ACHN (cell line): Measurements from ENCODE around the gene TBC1D1.
"Not testable (repeated sequence)": the region's sequence is repeated elsewhere in the genome, so short reads cannot be mapped to it uniquely, and the experiment has no call there.

Source experiments
- DNase-seq: peaks from one replicate; pipeline ENCODE4 v3.0.0-alpha.2; 2015
- in situ Hi-C: cut with HindIII; loops from 2 replicates; pipeline ENCODE4 v1.10.0; 2017; ENCODE audit warnings: low sequenced_read_pairs, low pct_ligation_motif_present, low pct_unique_long_range_greater_than_20kb

TBC1D1 gene

DNA sequence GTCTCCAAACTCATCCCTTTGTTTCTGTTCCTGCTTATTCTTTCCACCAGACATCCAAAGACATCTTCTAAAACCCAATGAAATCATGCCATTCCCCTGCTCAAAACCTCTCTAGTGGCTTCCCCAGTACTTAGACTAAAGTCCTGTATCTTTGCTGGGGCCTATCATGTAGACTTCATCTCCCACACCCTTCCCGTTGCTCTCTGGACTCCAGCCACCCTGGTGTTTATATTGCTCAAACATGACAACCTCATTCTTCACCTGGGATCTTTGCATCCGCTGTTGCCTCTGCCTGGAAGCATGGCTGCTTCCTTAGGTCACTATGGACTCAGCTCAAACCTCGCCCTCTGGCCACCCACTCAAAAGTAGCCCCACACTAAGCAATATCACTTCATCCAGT lies 23.7 kb downstream of the TBC1D1 start:
- in situ Hi-C loops, result no loop called here

DNA sequence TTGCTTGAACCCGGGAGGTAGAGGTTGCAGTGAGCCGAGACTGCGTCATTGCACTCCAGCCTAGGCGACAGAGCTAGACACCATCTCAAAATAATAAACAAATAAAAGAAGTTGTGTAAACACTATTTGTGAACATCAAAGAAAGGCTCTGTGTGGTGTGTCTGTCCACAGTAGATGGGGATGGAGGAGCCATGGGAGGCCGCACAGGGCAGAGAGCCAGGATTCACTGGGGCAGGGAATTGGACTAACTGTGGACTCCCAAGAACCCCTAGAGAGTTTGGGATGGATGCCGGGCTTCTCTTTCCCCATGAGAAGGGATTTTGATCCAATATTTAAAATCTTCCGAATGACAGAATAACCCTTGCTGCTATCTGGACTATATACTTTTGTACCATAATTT lies 26.5 kb downstream of the TBC1D1 start:
- in situ Hi-C loops, result no loop called here
- DNase-seq, result no peak

More for the DNA sequence above, 23.7 kb downstream of the TBC1D1 start:
- no peak for DNase-seq

GRCh38 chr4:37918653-37919052 lies 27.8 kb downstream of the TBC1D1 start:
- in situ Hi-C loops, result no loop called here
- no peak for DNase-seq

- in situ Hi-C loops, result no loop called here
- no peak for DNase-seq
Observed at GRCh38 chr4:37922328-37922727, 31.4 kb downstream of the TBC1D1 start.

- in situ Hi-C loops, DNase-seq: not testable (repeated sequence)
Observed at GRCh38 chr4:37923089-37923488, 32.2 kb downstream of the TBC1D1 start.

GRCh38 chr4:37924946-37925345 lies 34.1 kb downstream of the TBC1D1 start:
- in situ Hi-C loops, result no loop called here
- no peak for DNase-seq

DNA sequence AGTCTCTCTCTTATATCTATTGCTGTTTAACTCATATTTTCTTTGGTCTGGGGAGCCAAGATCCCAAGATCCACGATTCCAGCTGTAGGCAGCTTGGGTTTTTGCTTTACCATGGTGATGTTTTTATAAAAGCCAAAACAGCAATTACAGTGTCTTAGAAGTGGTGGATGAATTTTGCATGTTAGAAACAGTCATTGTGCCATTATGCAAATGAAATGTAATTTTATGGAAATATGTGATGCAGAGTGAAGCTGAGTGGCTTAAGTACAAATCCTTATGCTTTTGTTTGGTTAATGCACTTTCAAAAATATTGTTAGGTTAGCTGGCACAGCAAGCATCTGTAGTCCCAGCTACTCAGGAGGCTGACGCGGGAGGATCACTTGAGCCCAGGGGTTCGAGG lies 36.5 kb downstream of the TBC1D1 start:
- DNase-seq, result no peak
- in situ Hi-C loops, result no loop called here

- DNase-seq, result no peak
- in situ Hi-C loops, result no loop called here
Observed at GRCh38 chr4:37928426-37929416, 37.8 kb downstream of the TBC1D1 start.

DNA sequence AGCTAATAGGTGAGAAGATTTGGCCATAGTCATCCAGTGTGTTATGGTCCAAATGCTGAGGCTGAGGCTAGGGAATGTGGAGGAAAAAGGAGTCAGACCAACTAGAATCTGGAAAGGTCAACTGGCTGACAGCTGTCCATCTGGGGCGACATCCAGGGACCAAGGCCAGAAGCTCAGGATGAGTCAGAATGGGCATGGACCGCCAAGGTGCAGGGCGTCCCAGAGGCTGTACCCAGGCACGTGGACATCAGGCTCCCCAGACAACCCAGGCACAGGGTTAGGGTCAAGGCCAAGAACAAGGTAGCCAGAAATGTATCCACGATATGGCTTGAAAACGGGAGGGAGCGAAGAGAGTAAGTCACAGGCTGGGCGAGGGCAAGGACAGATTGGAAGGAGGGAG lies 43.2 kb downstream of the TBC1D1 start:
- no peak for DNase-seq
- in situ Hi-C loops, result no loop called here

- DNase-seq, result no peak
- in situ Hi-C loops, result no loop called here
Observed at GRCh38 chr4:37934609-37935008, 43.7 kb downstream of the TBC1D1 start.

GRCh38 chr4:37935026-37935425 lies 44.1 kb downstream of the TBC1D1 start:
- in situ Hi-C loops, result no loop called here
- no peak for DNase-seq

- in situ Hi-C loops, result no loop called here
- no peak for DNase-seq
Observed at GRCh38 chr4:37936889-37937498, 46.1 kb downstream of the TBC1D1 start.

- in situ Hi-C loops, result no loop called here
Observed at GRCh38 chr4:37938208-37938607, 47.3 kb downstream of the TBC1D1 start.

GRCh38 chr4:37946503-37947179 lies 55.8 kb downstream of the TBC1D1 start:
- in situ Hi-C loops, result no loop called here
- DNase-seq, result no peak

More at GRCh38 chr4:37938208-37938607, 47.3 kb downstream of the TBC1D1 start:
- no peak for DNase-seq

DNA sequence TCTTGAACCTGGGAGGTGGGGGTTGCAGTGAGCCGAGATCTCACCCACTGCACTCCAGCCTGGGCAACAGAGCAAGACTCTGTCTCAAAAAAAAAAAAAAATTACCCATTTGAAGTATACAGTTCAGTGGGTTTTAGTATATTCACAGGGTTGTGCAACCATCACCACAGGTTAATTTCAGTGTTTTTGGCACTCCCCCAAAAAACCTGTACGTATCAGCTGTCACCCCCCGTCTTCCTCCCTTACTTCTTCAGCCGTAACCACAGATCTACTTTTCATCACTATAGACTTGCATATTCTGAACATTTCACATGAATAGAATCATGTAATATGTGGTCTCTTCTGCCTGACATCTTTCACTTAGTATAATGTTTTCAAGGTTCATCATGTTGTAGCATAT lies 57.7 kb downstream of the TBC1D1 start:
- in situ Hi-C loops, result no loop called here
- no peak for DNase-seq

- in situ Hi-C loops, result no loop called here
- no peak for DNase-seq
Observed at GRCh38 chr4:37949636-37950426, 58.9 kb downstream of the TBC1D1 start.

DNA sequence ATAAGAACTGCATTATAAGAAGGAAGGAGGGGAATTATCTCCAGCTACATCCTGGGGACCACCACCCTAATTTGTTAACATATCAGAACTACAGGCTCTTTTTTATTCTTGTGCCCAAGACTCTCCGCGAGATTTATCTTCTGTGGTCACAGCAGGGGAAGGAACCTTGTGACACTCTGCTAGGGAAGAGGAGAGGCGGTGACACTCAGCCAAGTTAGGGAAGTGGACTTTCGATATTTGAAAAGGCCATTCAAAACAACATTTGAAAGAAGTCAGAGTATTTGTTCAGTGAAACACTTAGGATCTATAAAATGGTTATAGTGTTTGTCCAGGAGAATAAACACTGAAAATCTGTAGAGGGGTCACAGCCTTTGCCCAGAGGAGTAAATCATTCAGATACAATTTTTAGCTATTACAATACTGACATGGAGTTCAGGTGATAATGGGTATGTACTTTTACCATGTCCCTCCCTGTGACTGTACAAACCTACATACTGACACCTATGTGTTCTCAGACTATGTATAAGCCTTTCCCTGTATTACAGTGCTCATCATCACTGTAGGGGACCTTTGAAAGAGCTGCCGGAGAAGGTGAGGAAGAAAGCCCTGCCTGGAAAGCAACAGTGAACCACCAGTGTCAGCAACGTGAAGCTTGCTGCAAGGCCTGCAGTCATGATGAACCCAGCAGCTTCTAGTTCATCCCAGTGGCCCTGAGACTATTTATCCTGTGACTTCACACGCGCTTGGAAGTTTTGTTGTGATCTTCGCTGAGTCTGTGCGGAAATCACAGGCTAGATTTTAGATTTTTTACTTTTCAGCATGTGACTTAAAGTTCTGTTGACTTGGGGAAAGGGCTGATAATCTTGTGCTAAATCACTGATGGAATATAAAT lies 60.8 kb downstream of the TBC1D1 start:
- in situ Hi-C loops, result no loop called here
- no peak for DNase-seq

DNA sequence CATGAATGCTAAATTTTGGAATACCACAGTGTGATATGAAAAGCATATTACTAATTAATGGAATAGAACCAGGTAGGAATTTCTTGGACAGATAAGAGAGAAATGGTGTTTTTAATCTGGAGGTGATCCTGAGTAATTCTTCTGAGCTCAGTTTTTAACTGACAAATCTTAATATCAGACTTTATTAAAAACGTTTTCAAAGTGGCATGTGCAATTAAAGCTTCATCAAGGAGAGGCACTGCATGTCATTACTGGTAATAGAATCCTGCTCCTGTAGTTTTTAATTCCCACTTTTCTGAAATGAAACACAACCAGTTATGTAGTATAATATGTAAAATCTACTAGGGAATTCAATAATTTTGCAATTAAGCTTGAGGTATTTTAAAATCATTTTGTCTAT lies 62.3 kb downstream of the TBC1D1 start:
- no peak for DNase-seq
- in situ Hi-C loops, result no loop called here
